ENCODE data around the gene RAD50.
"Not testable (repeated sequence)": the region's sequence is repeated elsewhere in the genome, so short reads cannot be mapped to it uniquely, and the experiment has no call there.

RAD50 gene

GRCh38 chr5:132679166-132679565 is 122.4 kb downstream of the RAD50 start:
- FAIRE-seq: no peak

GRCh38 chr5:132679717-132680380 is 123.1 kb downstream of the RAD50 start:
- no peak for FAIRE-seq

- FAIRE-seq: no peak
These were observed 124.2 kb downstream of the RAD50 start for GRCh38 chr5:132680780-132681475.

GRCh38 chr5:132681476-132681831 is 124.7 kb downstream of the RAD50 start:
- FAIRE-seq: no peak

GRCh38 chr5:132681983-132682382 is 125.2 kb downstream of the RAD50 start:
- FAIRE-seq: no peak

- FAIRE-seq: no peak
These were observed 127.7 kb downstream of the RAD50 start for GRCh38 chr5:132684491-132684890.

GRCh38 chr5:132684922-132685720 is 128.3 kb downstream of the RAD50 start:
- FAIRE-seq: no peak

GRCh38 chr5:132686193-132686592 is 129.4 kb downstream of the RAD50 start:
- FAIRE-seq: no peak

GRCh38 chr5:132687995-132688394 is 131.2 kb downstream of the RAD50 start:
- no peak for FAIRE-seq

- no peak for FAIRE-seq
These were observed 132.0 kb downstream of the RAD50 start for GRCh38 chr5:132688536-132689339.

GRCh38 chr5:132689513-132689912 is 132.7 kb downstream of the RAD50 start:
- no peak for FAIRE-seq

GRCh38 chr5:132690156-132690555 is 133.4 kb downstream of the RAD50 start:
- no peak for FAIRE-seq

- not testable (repeated sequence) for FAIRE-seq
These were observed 135.2 kb downstream of the RAD50 start for GRCh38 chr5:132691755-132692631.

GRCh38 chr5:132692632-132692967 is 135.8 kb downstream of the RAD50 start:
- FAIRE-seq: no peak

All from TTC549 (cell line).